Measurements from ENCODE around the gene RPEL1. TPM values are rescaled to one million over a fixed set of nuclear protein-coding genes. Genes with fewer than 3 reads are reported as not detected.

Gene RPEL1
- total and polyA plus RNA-seq, 2 of the 8 experiments (the other 6 are each of a cell fraction or from before 2014, with no cell fraction given): 0.12 TPM; not detected in 1

GRCh38 chr10:103278537-103278823, 32.8 kb downstream of the RPEL1 start:
- H3K23me2 ChIP-seq (ENCODE audit: low read depth, low read length): peaks cover 16% of the 10 kb centered on the region
- peaks cover 17 to 40% (median 37%) of the 10 kb centered on the region in 4 experiments for H3K27me3 ChIP-seq (replicated peaks in 1 of 4; ENCODE audit: control insufficient read depth in 3 of 4, extremely low read depth in 1 of 4, insufficient read depth in 3 of 4, low read length in 3 of 4)
- H2BK20ac ChIP-seq (ENCODE audit: low read length): no peak overlapping the region
- H3K4me1 ChIP-seq (replicated peaks in 1 of 4; ENCODE audit: control insufficient read depth in 3 of 4, insufficient read depth in 4 of 4, low read length in 3 of 4): peaks cover 10 to 19% (median 15%) of the 10 kb centered on the region in 4 experiments
- no peak overlapping the region for H3K4ac ChIP-seq (replicated peaks; ENCODE audit: insufficient read length, low read depth, low read length)
- no peak overlapping the region for H2BK5ac ChIP-seq (ENCODE audit: low read depth, low read length)
- no peak overlapping the region for H3K18ac ChIP-seq (ENCODE audit: extremely low read depth, low read length)
- H3K14ac ChIP-seq (ENCODE audit: insufficient read length): no peak overlapping the region
- no peak overlapping the region for H2BK15ac ChIP-seq (ENCODE audit: low read length)
- no peak overlapping the region for H3K56ac ChIP-seq (replicated peaks; ENCODE audit: insufficient read length, low read depth, low read length)
- peak overlapping the region in 3 of 4 experiments; percentile 62 to 72 (median 66); a peak in 4 of 8 replicates for H3K4me3 ChIP-seq (ENCODE audit: extremely low read depth in 1 of 4, insufficient read depth in 2 of 4, low read depth in 3 of 4, low read length in 4 of 4)
- peak in 1 of 2 experiments; percentile 51 for DNase-seq (ENCODE audit: low read depth in 1 of 2, low spot score in 2 of 2)
- no peak overlapping the region for H4K91ac ChIP-seq (replicated peaks; ENCODE audit: insufficient read length, low read length)
- H3K9ac ChIP-seq (replicated peaks in 1 of 4; ENCODE audit: extremely low read depth in 1 of 4, low read depth in 3 of 4, low read length in 3 of 4): no peak overlapping the region
- no peak overlapping the region for H4K5ac ChIP-seq (ENCODE audit: insufficient read length, low read depth, low read length)
- H2BK120ac ChIP-seq (replicated peaks; ENCODE audit: low read depth, low read length): no peak overlapping the region
- H4K8ac ChIP-seq (ENCODE audit: extremely low read depth, insufficient read depth, low read length): no peak overlapping the region
- H3K79me2 ChIP-seq (ENCODE audit: control insufficient read depth in 1 of 2, insufficient read depth in 2 of 2, low read length in 2 of 2): no peaks in the 10 kb centered on the region
- H3K27ac ChIP-seq (ENCODE audit: low read depth, low read length): no peak overlapping the region
- H3K4me2 ChIP-seq (ENCODE audit: insufficient read depth in 1 of 2, low read depth in 2 of 2, low read length in 2 of 2): peak overlapping the region; percentile 85 to 88
- 39% methylated on average over 12 of the region's 12 CpGs; no CpG with 5 or more reads in 1 of the 2 experiments for WGBS, 2 experiments (ENCODE audit: extremely low coverage in 1 of 2, insufficient coverage in 1 of 2, insufficient read length in 1 of 2, insufficient replicate concordance in 2 of 2, low coverage in 1 of 2, low lambda C conversion rate in 2 of 2, missing lambda C conversion rate in 1 of 2)
- H2AFZ ChIP-seq (ENCODE audit: low read length): no peak overlapping the region
- no peak for FAIRE-seq
- CTCF ChIA-PET (ENCODE audit: partially characterized antibody): interaction anchor here (0.6 to 2.7 kb wide), 7 partner anchors 9 to 1459 kb away, joined by 3 to 5 read pairs (median 3); no protein-coding TSS in a partner anchor
- no peaks in the 10 kb centered on the region for H3K79me1 ChIP-seq (ENCODE audit: low read depth, low read length)
- H4K20me1 ChIP-seq (replicated peaks in 1 of 2; ENCODE audit: control insufficient read depth in 1 of 2, insufficient read depth in 2 of 2, low read length in 2 of 2): peaks cover 3 to 12% of the 10 kb centered on the region in 2 experiments
- H2BK12ac ChIP-seq (ENCODE audit: low read depth, low read length): no peak overlapping the region
- H2AK5ac ChIP-seq (ENCODE audit: low read depth, low read length): no peak overlapping the region
- H3K36me3 ChIP-seq (ENCODE audit: control insufficient read depth in 2 of 4, insufficient read depth in 4 of 4, low read length in 3 of 4): no peaks in the 10 kb centered on the region
- no peak overlapping the region for H3K23ac ChIP-seq (ENCODE audit: insufficient read length)
- POLR2A ChIA-PET (ENCODE audit: partially characterized antibody): interaction anchor here (0.6 to 2.1 kb wide), 7 partner anchors 9 to 231 kb away, joined by 3 to 10 read pairs (median 3); no protein-coding TSS in a partner anchor
- H3K9me3 ChIP-seq (ENCODE audit: insufficient read depth in 2 of 2, low read depth in 1 of 2, low read length in 1 of 2): no peaks in the 10 kb centered on the region
- TF ChIP-seq TAF7 (optimal IDR thresholded peaks at IDR 0.05; ENCODE audit: borderline replicate concordance, low read depth, low read length) (no peak), BACH1 (IDR thresholded peaks at IDR 0.05; ENCODE audit: low read length) (no peak), RAD21 (IDR thresholded peaks at IDR 0.05 in 1 of 2, conservative IDR thresholded peaks at IDR 0.05 in 1 of 2; ENCODE audit: low read depth in 2 of 2, low read length in 2 of 2) (no peak), SP1 (IDR thresholded peaks at IDR 0.05; ENCODE audit: low read depth, low read length) (no peak), MAX (IDR thresholded peaks at IDR 0.05) (no peak), SRF (IDR thresholded peaks at IDR 0.05; ENCODE audit: low read depth, low read length) (no peak), JUN (IDR thresholded peaks at IDR 0.05; ENCODE audit: low read depth, low read length) (no peak), TBP (IDR thresholded peaks at IDR 0.05; ENCODE audit: low read depth, low read length) (no peak), CHD1 (IDR thresholded peaks at IDR 0.05; ENCODE audit: low read depth, low read length) (no peak), TEAD4 (IDR thresholded peaks at IDR 0.05; ENCODE audit: low read depth, low read length) (no peak), POU5F1 (IDR thresholded peaks at IDR 0.05; ENCODE audit: low read depth, low read length) (no peak), CBX5 (IDR thresholded peaks at IDR 0.05; ENCODE audit: low read depth, low read length) (no peak), KDM5A (IDR thresholded peaks at IDR 0.05; ENCODE audit: low read length) (no peak)
- TF ChIP-seq, protein P1, sequence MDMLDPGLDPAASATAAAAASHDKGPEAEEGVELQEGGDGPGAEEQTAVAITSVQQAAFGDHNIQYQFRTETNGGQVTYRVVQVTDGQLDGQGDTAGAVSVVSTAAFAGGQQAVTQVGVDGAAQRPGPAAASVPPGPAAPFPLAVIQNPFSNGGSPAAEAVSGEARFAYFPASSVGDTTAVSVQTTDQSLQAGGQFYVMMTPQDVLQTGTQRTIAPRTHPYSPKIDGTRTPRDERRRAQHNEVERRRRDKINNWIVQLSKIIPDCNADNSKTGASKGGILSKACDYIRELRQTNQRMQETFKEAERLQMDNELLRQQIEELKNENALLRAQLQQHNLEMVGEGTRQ (IDR thresholded peaks at IDR 0.05; ENCODE audit: low read length): no peak
